Keratinocyte (primary cell): ENCODE results near the gene ATP5IF1. TPM values are rescaled to one million over a fixed set of nuclear protein-coding genes. Genes with fewer than 3 reads are reported as not detected.

ENCODE experiments used
- DNase-seq: peaks from one replicate; pipeline ENCODE4 v3.0.0-alpha.2; 2011; ENCODE audit warnings: low read depth, missing footprints, low spot score
- FAIRE-seq: peaks from 2 replicates; lab custom pipeline; 2011; peaks lifted over from hg19 to GRCh38; lab: Jason Lieb, UNC
- H2AFZ ChIP-seq: 2 replicates; pipeline ENCODE4 v1.6.0; 2012; ENCODE audit warnings: low read length, control low read depth, inconsistent platforms; ENCODE audit not compliant: control insufficient read depth
- H3K27ac ChIP-seq: 2 replicates; pipeline ENCODE4 v1.5.1; 2011; ENCODE audit warnings: low read length; ENCODE audit not compliant: control insufficient read depth, insufficient read depth
- H3K27me3 ChIP-seq: 3 replicates; pipeline ENCODE4 v1.6.0; 2011; ENCODE audit warnings: low read length; ENCODE audit not compliant: control insufficient read depth, insufficient read depth; ENCODE audit errors: extremely low read depth
- H3K36me3 ChIP-seq, 2 experiments: 2 replicates in 1 of 2; 3 replicates in 1 of 2; pipeline ENCODE4 v1.5.1; 2011; ENCODE audit warnings: low read length in 2 of 2, mild to moderate bottlenecking in 1 of 2; ENCODE audit not compliant: control insufficient read depth in 2 of 2, insufficient read depth in 2 of 2; ENCODE audit errors: extremely low read depth in 1 of 2
- H3K4me1 ChIP-seq: 3 replicates; pipeline ENCODE4 v1.5.1; 2011; ENCODE audit warnings: low read length; ENCODE audit not compliant: control insufficient read depth, insufficient read depth; ENCODE audit errors: extremely low read depth
- H3K4me2 ChIP-seq: 3 replicates; pipeline ENCODE4 v1.6.0; 2011; ENCODE audit warnings: low read depth, low read length; ENCODE audit not compliant: control insufficient read depth, insufficient read depth; ENCODE audit errors: extremely low read depth
- H3K4me3 ChIP-seq, 3 experiments: fragments of 200-600 bp in 1 of 3; sonication (generic) in 1 of 3; 2 replicates in 2 of 3; 3 replicates in 1 of 3; pipeline ENCODE4 v1.5.1; 2011 to 2016; ENCODE audit warnings: low read length in 3 of 3, mild to moderate bottlenecking in 3 of 3, control low read depth in 2 of 3, inconsistent platforms in 1 of 3, low read depth in 1 of 3, mixed read lengths in 1 of 3, mixed run types in 1 of 3, moderate library complexity in 1 of 3; ENCODE audit not compliant: control insufficient read depth in 2 of 3, insufficient read depth in 2 of 3; ENCODE audit errors: extremely low read depth in 1 of 3
- H3K79me2 ChIP-seq: 2 replicates; pipeline ENCODE4 v1.6.0; 2012; ENCODE audit warnings: low read length; ENCODE audit not compliant: control insufficient read depth, insufficient read depth
- H3K9ac ChIP-seq: 3 replicates; pipeline ENCODE4 v1.6.0; 2011; ENCODE audit warnings: low read length; ENCODE audit not compliant: control insufficient read depth, insufficient read depth; ENCODE audit errors: extremely low read depth
- H3K9me1 ChIP-seq: 3 replicates; pipeline ENCODE4 v1.6.0; 2011; ENCODE audit warnings: low read length; ENCODE audit not compliant: control insufficient read depth, insufficient read depth; ENCODE audit errors: extremely low read depth
- H3K9me3 ChIP-seq: 2 replicates; pipeline ENCODE4 v1.5.1; 2012; ENCODE audit warnings: low read depth, low read length; ENCODE audit not compliant: control insufficient read depth
- H4K20me1 ChIP-seq: 3 replicates; pipeline ENCODE4 v1.6.0; 2011; ENCODE audit warnings: low read length; ENCODE audit not compliant: control insufficient read depth, insufficient read depth; ENCODE audit errors: extremely low read depth
- EZH2 ChIP-seq: IDR thresholded peaks from one replicate; pipeline ENCODE4 v1.6.1; 2012; ENCODE audit warnings: inconsistent platforms, mild to moderate bottlenecking, low read length, moderate library complexity
- dilution Hi-C: fragments of 300-500 bp; cut with MboI; formaldehyde crosslinking; loops from one replicate; pipeline ENCODE4 v1.7.0; 2020; ENCODE audit warnings: low sequenced_read_pairs; ENCODE audit not compliant: extremely low pct_ligation_motif_present
- polyA minus RNA-seq, 3 experiments: library from RNA; depleted of rRNA, polyadenylated mRNA; stranded (reverse); fragments of >200 nt; gene quantifications; 1 replicate in 1 of 3; 2 replicates in 1 of 3; 3 replicates in 1 of 3; pipeline ENCODE4 v1.2.3, GENCODE V29; 2011
- polyA plus RNA-seq, 5 experiments: library from polyadenylated mRNA; depleted of rRNA in 3 of 5; stranded (reverse) in 3 of 5; stranded (forward) in 1 of 5; unstranded in 1 of 5; fragments of >200 nt; gene quantifications; 1 replicate in 1 of 5; 2 replicates in 3 of 5; 3 replicates in 1 of 5; pipeline versions ENCODE4 v1.2.1 to v1.2.3, GENCODE V29; 2011 to 2012; ENCODE audit warnings: missing spikeins in 2 of 5, low read depth in 1 of 5, low replicate concordance in 1 of 5
- TF ChIP-seq, protein P1 (sequence below), 3 experiments: IDR thresholded peaks in 1 of 3; conservative IDR thresholded peaks in 1 of 3; optimal IDR thresholded peaks in 1 of 3; 2 replicates in 2 of 3; 3 replicates in 1 of 3; pipeline versions ENCODE3 to v1.5.1; 2011; ENCODE audit warnings: low read length in 3 of 3, mild to moderate bottlenecking in 3 of 3, moderate library complexity in 2 of 3, control low read depth in 1 of 3, inconsistent platforms in 1 of 3; ENCODE audit not compliant: insufficient read depth in 2 of 3; ENCODE audit errors: extremely low read depth in 1 of 3

Gene ATP5IF1
- 296 to 365 TPM (median 332 TPM) in 3 replicates for polyA plus RNA-seq
- 851 TPM for polyA plus RNA-seq (2011; ENCODE audit: low read depth)
- 275 and 419 TPM in 2 replicates for polyA plus RNA-seq (2011; cell fraction: cytosol; rRNA removed)
- polyA plus RNA-seq (2011; cell fraction: nucleus; rRNA removed): 171 and 284 TPM in 2 replicates
- polyA plus RNA-seq (2012; ENCODE audit: low replicate concordance): 362 and 470 TPM in 2 replicates
- 19.2 to 28.8 TPM (median 28.1 TPM) in 3 replicates for polyA minus RNA-seq
- polyA minus RNA-seq (2011; cell fraction: cytosol; rRNA and poly(A)+ RNA removed): 199 TPM
- 28.0 and 38.2 TPM in 2 replicates for polyA minus RNA-seq (2011; cell fraction: nucleus; rRNA and poly(A)+ RNA removed)

DNA sequence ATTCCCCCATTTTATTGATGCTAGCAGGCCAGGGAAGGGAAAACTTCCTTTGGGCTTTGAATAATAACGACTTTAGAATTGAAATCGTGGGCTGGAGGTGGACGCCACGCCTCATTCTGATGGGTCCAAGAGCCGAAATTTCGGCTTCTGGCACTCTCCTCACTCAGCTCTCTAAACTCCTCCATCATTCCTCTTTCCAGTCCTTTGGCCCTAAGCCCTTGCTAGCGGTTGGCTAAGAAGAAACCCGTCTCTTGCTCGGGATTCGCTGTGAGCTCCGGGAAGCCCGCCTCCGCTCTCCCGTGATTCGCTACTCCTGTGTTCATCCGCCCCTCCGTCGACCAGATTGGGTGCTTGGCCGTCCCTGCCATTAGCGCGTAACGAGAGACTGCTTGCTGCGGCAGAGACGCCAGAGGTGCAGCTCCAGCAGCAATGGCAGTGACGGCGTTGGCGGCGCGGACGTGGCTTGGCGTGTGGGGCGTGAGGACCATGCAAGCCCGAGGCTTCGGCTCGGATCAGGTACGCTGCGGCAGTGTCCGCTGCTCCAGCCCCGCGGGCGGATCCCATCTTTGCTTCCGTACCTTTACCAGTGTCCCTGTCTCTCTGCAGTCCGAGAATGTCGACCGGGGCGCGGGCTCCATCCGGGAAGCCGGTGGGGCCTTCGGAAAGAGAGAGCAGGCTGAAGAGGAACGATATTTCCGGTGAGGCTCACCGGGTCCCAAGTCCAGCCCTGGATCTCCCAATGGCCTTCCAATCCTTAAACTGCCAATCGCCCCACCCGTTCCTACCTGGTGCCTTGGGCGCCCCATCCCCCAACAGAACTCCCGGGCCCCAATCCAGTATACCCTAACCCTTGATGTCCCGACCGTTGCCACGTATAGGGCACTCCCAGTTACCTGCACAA lies at the start of gene ATP5IF1:
TSS of gene ATP5IF1 (plus strand) at position 370 of the 901 bp plus-strand sequence. CDS start at position 430, 60 bp downstream.
- peak within 1 kb of the TSS; percentile 74 to 88 (median 83) for H3K4me3 ChIP-seq
- FAIRE-seq: peak; percentile 85

GRCh38 chr1:28190337-28190979 lies 45.5 kb upstream of the ATP5IF1 start:
- TF ChIP-seq EZH2: no peak
- TF ChIP-seq, protein P1, sequence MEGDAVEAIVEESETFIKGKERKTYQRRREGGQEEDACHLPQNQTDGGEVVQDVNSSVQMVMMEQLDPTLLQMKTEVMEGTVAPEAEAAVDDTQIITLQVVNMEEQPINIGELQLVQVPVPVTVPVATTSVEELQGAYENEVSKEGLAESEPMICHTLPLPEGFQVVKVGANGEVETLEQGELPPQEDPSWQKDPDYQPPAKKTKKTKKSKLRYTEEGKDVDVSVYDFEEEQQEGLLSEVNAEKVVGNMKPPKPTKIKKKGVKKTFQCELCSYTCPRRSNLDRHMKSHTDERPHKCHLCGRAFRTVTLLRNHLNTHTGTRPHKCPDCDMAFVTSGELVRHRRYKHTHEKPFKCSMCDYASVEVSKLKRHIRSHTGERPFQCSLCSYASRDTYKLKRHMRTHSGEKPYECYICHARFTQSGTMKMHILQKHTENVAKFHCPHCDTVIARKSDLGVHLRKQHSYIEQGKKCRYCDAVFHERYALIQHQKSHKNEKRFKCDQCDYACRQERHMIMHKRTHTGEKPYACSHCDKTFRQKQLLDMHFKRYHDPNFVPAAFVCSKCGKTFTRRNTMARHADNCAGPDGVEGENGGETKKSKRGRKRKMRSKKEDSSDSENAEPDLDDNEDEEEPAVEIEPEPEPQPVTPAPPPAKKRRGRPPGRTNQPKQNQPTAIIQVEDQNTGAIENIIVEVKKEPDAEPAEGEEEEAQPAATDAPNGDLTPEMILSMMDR (optimal IDR thresholded peaks at IDR 0.05 in 1 of 3, IDR thresholded peaks at IDR 0.05 in 1 of 3, conservative IDR thresholded peaks at IDR 0.05 in 1 of 3; ENCODE audit: extremely low read depth in 1 of 3, insufficient read depth in 2 of 3, low read length in 3 of 3): no peak
- H3K4me3 ChIP-seq: peak overlapping the region in 1 of 3 experiments; percentile 2
- peaks cover 27% of the 10 kb centered on the region for H3K4me1 ChIP-seq
- dilution Hi-C loops: no loop called here
- no peak overlapping the region for H3K9ac ChIP-seq
- DNase-seq (no peak), FAIRE-seq (no peak)
- H4K20me1 ChIP-seq: no peaks in the 10 kb centered on the region
- H3K36me3 ChIP-seq: no peaks in the 10 kb centered on the region
- peak overlapping the region; percentile 45 for H2AFZ ChIP-seq
- H3K9me3 ChIP-seq: no peaks in the 10 kb centered on the region
- peak overlapping the region; percentile 34 for H3K4me2 ChIP-seq
- no peak overlapping the region for H3K27ac ChIP-seq
- no peaks in the 10 kb centered on the region for H3K79me2 ChIP-seq
- H3K27me3 ChIP-seq: no peaks in the 10 kb centered on the region
- H3K9me1 ChIP-seq: no peaks in the 10 kb centered on the region

More for the DNA sequence above, at the start of gene ATP5IF1:
- H3K36me3 ChIP-seq: peaks cover 6% of the 10 kb centered on the region in 2 experiments
- H3K27ac ChIP-seq: peak within 1 kb of the TSS; percentile 78
- no peaks in the 10 kb centered on the region for H3K27me3 ChIP-seq
- dilution Hi-C loops: no loop called here
- peaks cover 41% of the 10 kb centered on the region for H3K79me2 ChIP-seq
- TF ChIP-seq EZH2: no peak
- TF ChIP-seq, protein P1 (optimal IDR thresholded peaks at IDR 0.05 in 1 of 3, IDR thresholded peaks at IDR 0.05 in 1 of 3, conservative IDR thresholded peaks at IDR 0.05 in 1 of 3; ENCODE audit: extremely low read depth in 1 of 3, insufficient read depth in 2 of 3, low read length in 3 of 3): no peak
- peaks cover 32% of the 10 kb centered on the region for H3K4me1 ChIP-seq
- peak within 1 kb of the TSS; percentile 86 for H3K9ac ChIP-seq
- DNase-seq: no peak
- peak within 1 kb of the TSS; percentile 85 for H3K4me2 ChIP-seq
- H2AFZ ChIP-seq: peak within 1 kb of the TSS; percentile 97
- no peaks in the 10 kb centered on the region for H4K20me1 ChIP-seq
- H3K9me1 ChIP-seq: no peaks in the 10 kb centered on the region
- no peaks in the 10 kb centered on the region for H3K9me3 ChIP-seq
